Spleen (tissue), 11 donors: ENCODE measurements around the gene NPRL2. TPM values are rescaled to one million over a fixed set of nuclear protein-coding genes. Genes with fewer than 3 reads are reported as not detected.

Experiments used
- DNase-seq: peaks from one replicate; pipeline ENCODE4 v3.0.0-alpha.2; 2020
- H3K27ac ChIP-seq, 8 donors: fragments of 200-600 bp; sonication (generic) in 7 of 8; 1 replicate in 4 of 8; 2 replicates in 4 of 8; pipeline versions ENCODE4 v1.5.0 to v1.8.0; 2016 to 2021; ENCODE audit warnings: inconsistent platforms in 4 of 8, mild to moderate bottlenecking in 4 of 8, moderate library complexity in 1 of 8
- H3K27me3 ChIP-seq, 7 donors: fragments of 200-600 bp; sonication (generic) in 6 of 7; replicated peaks in 1 of 7; 1 replicate in 4 of 7; 2 replicates in 3 of 7; pipeline versions ENCODE4 v1.5.0 to v1.8.0; 2016 to 2021; ENCODE audit warnings: inconsistent platforms in 3 of 7, mild to moderate bottlenecking in 1 of 7
- H3K36me3 ChIP-seq, 6 donors: fragments of 200-600 bp; sonication (generic) in 5 of 6; 1 replicate in 4 of 6; 2 replicates in 2 of 6; pipeline versions ENCODE4 v1.5.0 to v1.8.0; 2016 to 2021; ENCODE audit warnings: inconsistent platforms in 2 of 6
- H3K4me1 ChIP-seq, 6 donors: fragments of 200-600 bp; sonication (generic) in 5 of 6; 1 replicate in 3 of 6; 2 replicates in 3 of 6; pipeline versions ENCODE4 v1.5.0 to v1.8.0; 2016 to 2021; ENCODE audit warnings: inconsistent platforms in 3 of 6
- H3K4me3 ChIP-seq, 8 donors: fragments of 200-600 bp; sonication (generic) in 7 of 8; 1 replicate in 4 of 8; 2 replicates in 4 of 8; pipeline versions ENCODE4 v1.5.0 to v1.8.0; 2016 to 2021; ENCODE audit warnings: inconsistent platforms in 4 of 8, mild to moderate bottlenecking in 4 of 8, moderate library complexity in 2 of 8
- H3K9me3 ChIP-seq, 8 donors: fragments of 200-600 bp; sonication (generic) in 7 of 8; 1 replicate in 4 of 8; 2 replicates in 4 of 8; pipeline versions ENCODE4 v1.5.0 to v1.8.0; 2016 to 2021; ENCODE audit warnings: inconsistent platforms in 4 of 8
- CTCF ChIP-seq, 11 experiments: fragments of 200-600 bp in 7 of 11; fragments of 450-650 bp in 4 of 11; sonication (generic) in 4 of 11; IDR thresholded peaks in 8 of 11; conservative IDR thresholded peaks in 3 of 11; 1 replicate in 7 of 11; 2 replicates in 4 of 11; pipeline versions ENCODE4 v1.4.0 to v1.8.0; 2016 to 2021; ENCODE audit warnings: antibody characterized with exemption in 11 of 11, inconsistent platforms in 4 of 11, mild to moderate bottlenecking in 1 of 11
- POLR2A ChIP-seq, 3 donors: fragments of 450-650 bp; IDR thresholded peaks; one replicate each; pipeline ENCODE4 v1.5.1; 2017; ENCODE audit warnings: antibody characterized with exemption in 3 of 3, mild to moderate bottlenecking in 1 of 3
- POLR2AphosphoS5 ChIP-seq, 3 donors: sonication (generic); formaldehyde crosslinking; IDR thresholded peaks; one replicate each; pipeline ENCODE4 v1.5.1; 2017; ENCODE audit warnings: antibody characterized with exemption in 3 of 3
- WGBS, 5 donors: extraction: QIAGEN DNeasy Blood & Tissue Kit in 3 of 5; methylation state at CpG; one replicate each; pipeline versions ENCODE4 v1.1.5 to v1.1.7; 2013 to 2018; 5-methylcytosine and 5-hydroxymethylcytosine counted together
- intact Hi-C: fragments of 100-400 bp; cut with DNase I; formaldehyde crosslinking; loops from one replicate; pipeline ENCODE4 v1.15.0; 2023; ENCODE audit warnings: low total_unique reads
- polyA plus RNA-seq, 3 donors: library from polyadenylated mRNA; stranded (reverse); fragments of 200-250 nt; gene quantifications; one replicate each; pipeline ENCODE4 v1.2.1, GENCODE V29; 2013
- total RNA-seq, 7 donors: library from RNA; depleted of rRNA in 3 of 7; stranded (reverse); fragments of >200 nt in 3 of 7; fragmentation: NEBNext Ultra II Directional in 4 of 7; extraction: Animal tissue kit (Norgen Biotek cat#: 25700) in 4 of 7; gene quantifications; one replicate each; pipeline versions ENCODE4 v1.1.0 to v1.2.1, GENCODE V29; 2016 to 2021
- donor health status: healthy with polysubstance abuse.
- donor health status: DM: no; HTN: no; CAD: no; lungs with moderate emphysema.
- donor health status: DM: no; HTN: no; CAD: no.
- donor health status: Bipolar disorder and iron deficiency.
- donor health status: healthy.
- donor health status: DM: no; HTN: no; CAD: no.
- donor health status: DM: yes; HTN: yes; CAD: no.

Gene NPRL2
- total and polyA plus RNA-seq, 10 donors: 17.8 to 31.2 (median 22.9) TPM

DNA sequence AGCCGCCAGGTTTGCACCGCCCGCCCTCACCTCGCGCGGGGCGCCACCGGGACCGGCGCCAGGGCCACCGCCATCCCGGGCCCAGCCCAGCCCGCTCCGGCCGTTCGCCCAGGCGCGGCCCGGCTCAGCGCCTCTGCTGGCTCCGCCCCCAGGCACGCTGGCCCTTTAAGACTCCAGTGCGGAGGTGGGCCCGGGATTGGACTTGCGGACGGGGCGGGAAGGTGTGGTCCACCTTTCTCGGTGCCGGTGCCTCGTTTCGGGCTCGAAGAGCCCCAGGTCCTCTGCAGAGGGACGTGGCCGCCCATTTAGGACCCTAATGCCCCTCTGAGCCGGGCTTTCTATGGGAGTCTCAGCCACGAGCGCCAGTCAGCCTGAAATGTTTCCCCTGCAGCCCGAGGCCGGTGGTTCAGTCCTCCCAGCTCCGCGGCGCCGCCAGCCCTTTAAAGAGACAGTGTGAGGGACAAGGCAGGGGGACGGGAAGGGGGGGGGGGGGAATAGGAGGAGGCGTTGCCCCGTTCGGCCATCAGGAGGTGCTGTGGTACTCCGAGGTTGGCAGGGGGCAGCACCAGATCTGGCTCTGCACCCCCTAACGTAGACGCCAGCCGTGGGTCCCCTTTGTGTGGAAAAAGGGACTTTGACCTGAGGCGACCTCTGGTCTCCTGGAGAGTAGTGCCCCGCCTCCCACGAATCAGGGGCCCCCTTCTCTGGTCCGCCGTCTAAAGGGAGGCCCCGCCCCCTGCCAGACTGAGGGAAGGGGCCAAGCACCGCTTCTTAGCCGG, 29.1 kb downstream of the NPRL2 start:
- Histone ChIP-seq H3K27me3 (no peaks in the 10 kb centered on the region), H3K36me3 (peaks cover 2 to 66% (median 37%) of the 10 kb centered on the region in 6 donors), H3K4me1 (peaks cover 30 to 93% (median 89%) of the 10 kb centered on the region in 6 donors), H3K9me3 (no peaks in the 10 kb centered on the region), H3K4me3 (peak overlapping the region; percentile 72 to 97 (median 90)), H3K27ac (peak overlapping the region; percentile 86 to 96 (median 93))
- DNase-seq: peak; percentile 96
- TF ChIP-seq POLR2A (IDR thresholded peaks at IDR 0.05): peak in 1 of 3 donors; percentile 5
- peak; percentile 27 to 85 (median 62) for TF ChIP-seq CTCF (IDR thresholded peaks at IDR 0.05 in 8 of 11, conservative IDR thresholded peaks at IDR 0.05 in 3 of 11)
- peak; percentile 54 to 75 (median 68) for TF ChIP-seq POLR2AphosphoS5 (IDR thresholded peaks at IDR 0.05)
- 0 to 2% (median 1%) methylated on average over 23 to 59 of the region's 59 CpGs for WGBS, 5 donors
- intact Hi-C loops: loop anchor here (10.0 kb wide), 1 partner anchor 87 kb away; the partner anchor contains the start of gene GNAI2

- intact Hi-C loops: loop anchor here (10.0 kb wide), 1 partner anchor 86 kb away; the partner anchor contains the start of gene GNAI2
- Histone ChIP-seq H3K4me3 (peak overlapping the region; percentile 72 to 97 (median 90)), H3K36me3 (peaks cover 2 to 66% (median 31%) of the 10 kb centered on the region in 6 donors), H3K27ac (peak overlapping the region; percentile 86 to 96 (median 93)), H3K4me1 (peaks cover 32 to 93% (median 89%) of the 10 kb centered on the region in 6 donors), H3K9me3 (no peaks in the 10 kb centered on the region), H3K27me3 (no peaks in the 10 kb centered on the region)
- peak; percentile 93 for DNase-seq
- TF ChIP-seq POLR2A (IDR thresholded peaks at IDR 0.05) (no peak), CTCF (IDR thresholded peaks at IDR 0.05 in 8 of 11, conservative IDR thresholded peaks at IDR 0.05 in 3 of 11) (no peak), POLR2AphosphoS5 (IDR thresholded peaks at IDR 0.05) (peak in 1 of 3 donors; percentile 40)
- 0 to 6% (median 1%) methylated on average over 7 to 45 of the region's 45 CpGs for WGBS, 5 donors
Observed at GRCh38 chr3:50320853-50321335, 29.7 kb downstream of the NPRL2 start.

DNA sequence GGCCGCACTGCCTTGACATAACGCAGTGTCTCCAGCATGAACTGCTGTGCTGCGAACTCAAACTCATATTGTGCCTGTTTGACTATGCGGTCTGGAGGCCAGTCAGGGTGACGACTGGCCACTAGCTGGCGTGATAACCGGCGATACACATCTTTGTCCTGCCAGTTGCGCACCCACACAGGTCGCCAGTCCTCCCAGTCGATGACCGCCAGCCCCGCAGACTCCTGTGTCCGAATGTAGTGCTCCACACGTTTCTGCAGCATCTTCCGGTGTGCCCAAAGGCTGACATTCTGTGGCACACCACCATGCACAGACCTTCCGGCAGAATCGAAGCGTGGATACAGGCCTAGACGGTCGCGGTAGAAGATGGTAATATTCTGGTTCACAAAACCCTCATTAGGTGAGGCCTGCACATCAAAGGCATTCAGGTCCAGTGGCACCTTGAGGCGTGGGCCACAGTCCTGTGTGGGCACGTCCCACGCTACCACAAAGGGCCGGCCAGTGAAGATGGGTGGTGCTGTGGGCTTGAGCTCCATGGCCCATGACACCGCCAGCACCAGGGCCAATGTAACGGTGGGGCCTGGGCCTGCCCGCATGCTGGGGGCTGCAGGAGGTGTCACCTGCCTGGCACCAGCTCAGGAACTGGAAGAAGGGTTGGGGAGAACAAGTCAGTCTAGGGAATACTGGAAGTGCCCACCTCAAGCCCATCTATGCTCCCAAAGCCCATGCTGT, 30.5 kb downstream of the NPRL2 start:
- H3K4me3 ChIP-seq: peak overlapping the region; percentile 72 to 97 (median 90)
- peaks cover 32 to 93% (median 82%) of the 10 kb centered on the region in 6 donors for H3K4me1 ChIP-seq
- H3K27ac ChIP-seq: peak overlapping the region; percentile 86 to 96 (median 93)
- intact Hi-C loops: loop anchor here (10.0 kb wide), 1 partner anchor 85 kb away; the partner anchor contains the start of gene GNAI2
- TF ChIP-seq POLR2AphosphoS5 (IDR thresholded peaks at IDR 0.05) (peak in 2 of 3 donors; percentile 55 to 63), CTCF (IDR thresholded peaks at IDR 0.05 in 8 of 11, conservative IDR thresholded peaks at IDR 0.05 in 3 of 11) (no peak)
- DNase-seq: peak; percentile 85
- no peaks in the 10 kb centered on the region for H3K27me3 ChIP-seq
- WGBS, 5 donors: 69 to 82% (median 78%) methylated on average over 26 to 29 of the region's 29 CpGs
- H3K36me3 ChIP-seq: peaks cover 2 to 66% (median 25%) of the 10 kb centered on the region in 6 donors
- no peaks in the 10 kb centered on the region for H3K9me3 ChIP-seq
